Karpas-422 (cell line): Measurements from ENCODE around the gene MILR1. TPM values are rescaled to one million over a fixed set of nuclear protein-coding genes. Genes with fewer than 3 reads are reported as not detected.
"Not testable (repeated sequence)": the region's sequence is repeated elsewhere in the genome, so short reads cannot be mapped to it uniquely, and the experiment has no call there.

ENCODE experiments used
- DNase-seq: peaks from one replicate; pipeline ENCODE4 v3.0.0-alpha.2; 2015
- H2AFZ ChIP-seq: fragments of 200-600 bp; sonication (generic); 2 replicates; pipeline ENCODE4 v1.6.1; 2014; ENCODE audit warnings: antibody characterized with exemption, low read length, mixed read lengths
- H3K27ac ChIP-seq: fragments of 200-600 bp; sonication (generic); 2 replicates; pipeline ENCODE4 v1.5.1; 2014; ENCODE audit warnings: mild to moderate bottlenecking, low read length, moderate library complexity
- H3K27me3 ChIP-seq: fragments of 200-600 bp; sonication (generic); 2 replicates; pipeline ENCODE4 v1.6.1; 2014; ENCODE audit warnings: low read length, mixed read lengths
- H3K36me3 ChIP-seq: fragments of 200-600 bp; sonication (generic); 2 replicates; pipeline ENCODE4 v1.6.1; 2014; ENCODE audit warnings: low read length, mixed read lengths; ENCODE audit not compliant: insufficient read depth
- H3K4me1 ChIP-seq: fragments of 200-600 bp; sonication (generic); 2 replicates; pipeline ENCODE4 v1.6.1; 2014; ENCODE audit warnings: mild to moderate bottlenecking, low read length, mixed read lengths
- H3K4me2 ChIP-seq: fragments of 200-600 bp; sonication (generic); 2 replicates; pipeline ENCODE4 v1.6.1; 2014; ENCODE audit warnings: low read length, low read depth, mild to moderate bottlenecking; ENCODE audit not compliant: poor library complexity, severe bottlenecking
- H3K4me3 ChIP-seq: fragments of 200-600 bp; sonication (generic); 2 replicates; pipeline ENCODE4 v1.5.1; 2014; ENCODE audit warnings: mild to moderate bottlenecking, antibody characterized with exemption, low read length, mixed read lengths
- H3K79me2 ChIP-seq: fragments of 200-600 bp; sonication (generic); 2 replicates; pipeline ENCODE4 v1.6.1; 2014; ENCODE audit warnings: mild to moderate bottlenecking, low read length, mixed read lengths
- H3K9ac ChIP-seq: fragments of 200-600 bp; sonication (generic); 2 replicates; pipeline ENCODE4 v1.6.0; 2014; ENCODE audit warnings: low read length
- H3K9me2 ChIP-seq: fragments of 200-600 bp; sonication (generic), shearing (Covaris generic); replicated peaks from 2 replicates; pipeline ENCODE4 v1.6.0; 2014; ENCODE audit warnings: mild to moderate bottlenecking, low read length, moderate library complexity; ENCODE audit not compliant: insufficient read depth
- H3K9me3 ChIP-seq: fragments of 300-700, 200-600 bp; sonication (generic); 2 replicates; pipeline ENCODE4 v1.6.1; 2014; ENCODE audit warnings: low read length, mixed read lengths
- H4K20me1 ChIP-seq: fragments of 200-600 bp; sonication (generic); 2 replicates; pipeline ENCODE4 v1.6.1; 2014; ENCODE audit warnings: mild to moderate bottlenecking, antibody characterized with exemption, low read length, low read depth; ENCODE audit not compliant: insufficient read depth
- total RNA-seq: library from RNA; depleted of rRNA; stranded (reverse); fragments of >200 nt; shearing (Covaris generic); gene quantifications from 2 replicates; pipeline ENCODE4 v1.2.3, GENCODE V29; 2014; ENCODE audit warnings: low replicate concordance

MILR1 gene
- total RNA-seq, 1 experiment from 2014 or later = 156 TPM

DNA sequence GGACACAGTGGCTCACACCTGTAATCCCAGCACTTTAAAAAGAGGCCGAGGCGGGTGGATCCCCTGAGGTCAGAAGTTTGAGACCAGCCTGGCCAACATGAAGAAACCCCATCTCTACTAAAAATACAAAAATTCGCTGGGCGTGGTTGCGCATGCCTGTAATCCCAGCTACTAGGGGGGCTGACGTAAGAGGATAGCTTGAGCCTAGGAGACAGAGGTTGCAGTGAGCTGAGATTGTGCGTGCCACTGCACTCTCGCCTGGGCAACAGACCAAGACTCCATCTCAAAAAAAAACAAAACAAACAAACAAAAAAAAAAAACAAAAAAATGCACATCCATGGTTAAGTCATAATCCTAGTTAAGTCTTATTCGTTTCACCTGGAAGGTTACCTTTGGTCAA is 26.8 kb upstream of the MILR1 start:
- H3K9me3 ChIP-seq, H3K9me2 ChIP-seq, H3K4me3 ChIP-seq, H3K9ac ChIP-seq, H3K4me1 ChIP-seq, H2AFZ ChIP-seq, H4K20me1 ChIP-seq, H3K27ac ChIP-seq, H3K36me3 ChIP-seq, DNase-seq, H3K4me2 ChIP-seq, H3K79me2 ChIP-seq, H3K27me3 ChIP-seq: not testable (repeated sequence)

DNA sequence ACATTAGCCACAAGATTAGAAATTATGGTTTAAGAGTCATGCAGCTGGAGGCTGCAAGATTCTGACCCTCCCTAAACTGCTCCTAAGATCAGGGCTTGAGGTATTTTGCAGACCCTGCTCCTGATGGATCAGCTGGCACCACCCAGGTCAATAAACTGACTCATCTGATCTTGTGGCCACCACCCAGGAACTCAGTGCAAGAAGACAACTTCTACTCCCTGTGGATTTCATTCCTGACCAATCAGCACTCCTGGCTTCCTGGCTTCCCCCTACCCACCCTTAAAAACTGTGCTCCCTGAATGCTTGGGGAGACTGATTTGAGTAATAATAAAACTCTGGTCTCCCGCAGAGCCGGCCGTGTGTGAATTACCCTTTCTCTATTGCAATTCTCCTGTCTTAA is 25.0 kb upstream of the MILR1 start:
- no peaks in the 10 kb centered on the region for H3K4me1 ChIP-seq
- H3K36me3 ChIP-seq = no peaks in the 10 kb centered on the region
- H3K27me3 ChIP-seq = no peaks in the 10 kb centered on the region
- no peaks in the 10 kb centered on the region for H3K9me3 ChIP-seq
- H3K27ac ChIP-seq = no peak overlapping the region
- no peak overlapping the region for H3K9ac ChIP-seq
- H3K4me3 ChIP-seq = no peak overlapping the region
- H2AFZ ChIP-seq = no peak overlapping the region
- no peak for DNase-seq
- H4K20me1 ChIP-seq = no peaks in the 10 kb centered on the region
- no peak overlapping the region for H3K4me2 ChIP-seq
- no peaks in the 10 kb centered on the region for H3K9me2 ChIP-seq
- no peaks in the 10 kb centered on the region for H3K79me2 ChIP-seq

DNA sequence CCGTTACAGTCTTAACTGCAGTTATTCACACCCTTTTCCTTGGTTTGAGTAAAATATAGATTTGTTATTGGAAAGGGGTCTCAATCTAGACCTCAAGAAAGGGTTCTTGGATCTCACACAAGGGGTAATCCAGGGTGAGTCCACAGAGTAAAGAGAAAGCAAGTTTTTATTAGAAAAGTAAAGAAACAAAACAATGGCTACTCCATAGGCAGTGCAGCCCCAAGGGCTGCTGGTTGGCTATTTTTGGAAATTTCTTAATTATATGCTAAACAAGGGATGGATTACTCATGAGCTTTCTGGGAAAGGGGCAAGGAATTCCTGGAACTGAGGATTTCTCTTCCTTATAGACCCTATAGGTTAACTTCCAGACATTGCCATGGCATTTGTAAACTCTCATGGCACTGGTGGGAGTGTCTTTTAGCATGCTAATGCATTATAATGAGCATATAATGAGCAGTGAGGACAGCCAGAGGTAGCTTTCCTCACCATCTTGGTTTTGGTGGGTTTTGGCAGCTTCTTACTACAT is 24.5 kb upstream of the MILR1 start:
- Histone ChIP-seq H3K79me2 (no peaks in the 10 kb centered on the region), H3K4me3 (no peak overlapping the region), H2AFZ (no peak overlapping the region), H4K20me1 (no peaks in the 10 kb centered on the region), H3K27me3 (no peaks in the 10 kb centered on the region), H3K9me3 (no peaks in the 10 kb centered on the region), H3K9ac (no peak overlapping the region), H3K4me2 (no peak overlapping the region), H3K27ac (no peak overlapping the region), H3K9me2 (no peaks in the 10 kb centered on the region), H3K36me3 (no peaks in the 10 kb centered on the region), H3K4me1 (no peaks in the 10 kb centered on the region)
- DNase-seq = no peak

DNA sequence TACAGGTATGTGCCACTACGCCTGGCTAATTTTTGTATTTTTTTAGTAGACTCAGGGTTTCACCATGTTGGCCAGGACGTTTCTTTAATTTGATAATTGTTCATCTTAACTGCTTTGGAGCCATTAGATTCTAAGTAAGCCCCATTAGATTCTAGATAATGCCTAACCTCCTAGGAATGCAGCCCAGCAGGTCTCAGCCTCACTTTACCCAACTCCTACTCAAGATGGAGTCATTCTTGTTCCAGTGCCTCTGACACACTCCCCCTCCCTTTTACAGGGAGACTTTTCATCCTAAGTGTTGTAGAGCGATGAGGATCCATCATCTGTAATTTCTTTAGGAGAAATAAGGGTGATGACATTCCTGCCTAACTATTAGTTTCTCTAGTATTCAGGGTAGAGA is 23.7 kb upstream of the MILR1 start:
- H3K27ac ChIP-seq = no peak overlapping the region
- no peak overlapping the region for H3K9ac ChIP-seq
- no peaks in the 10 kb centered on the region for H4K20me1 ChIP-seq
- no peaks in the 10 kb centered on the region for H3K9me2 ChIP-seq
- H3K36me3 ChIP-seq = no peaks in the 10 kb centered on the region
- no peaks in the 10 kb centered on the region for H3K79me2 ChIP-seq
- no peak overlapping the region for H3K4me3 ChIP-seq
- H3K9me3 ChIP-seq = no peaks in the 10 kb centered on the region
- H3K4me1 ChIP-seq = no peaks in the 10 kb centered on the region
- H2AFZ ChIP-seq = no peak overlapping the region
- H3K27me3 ChIP-seq = no peaks in the 10 kb centered on the region
- H3K4me2 ChIP-seq = no peak overlapping the region
- no peak for DNase-seq

DNA sequence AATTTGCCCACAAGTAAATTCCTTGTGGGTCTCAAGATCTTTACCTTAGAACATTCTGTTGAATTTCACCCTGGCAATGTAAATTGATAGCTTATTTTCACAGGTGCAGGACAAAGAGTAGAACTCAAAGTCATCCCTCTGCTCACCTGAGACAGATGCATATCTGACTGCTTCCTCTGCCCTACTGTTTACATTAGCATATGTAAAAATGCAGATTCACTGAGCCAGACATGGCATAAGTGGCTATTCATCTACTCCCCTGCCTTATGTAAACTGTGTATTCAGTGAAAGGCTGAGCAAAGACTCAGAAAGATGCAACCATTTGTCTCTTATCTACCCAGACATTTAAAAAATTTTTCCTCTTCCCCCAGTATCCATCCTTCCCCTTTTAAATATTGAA is 22.3 kb upstream of the MILR1 start:
- Histone ChIP-seq H3K27ac (no peak overlapping the region), H4K20me1 (no peaks in the 10 kb centered on the region), H3K79me2 (no peaks in the 10 kb centered on the region), H3K9me2 (no peaks in the 10 kb centered on the region), H3K4me3 (no peak overlapping the region), H3K36me3 (no peaks in the 10 kb centered on the region), H3K27me3 (no peaks in the 10 kb centered on the region), H3K9ac (no peak overlapping the region), H3K4me1 (no peaks in the 10 kb centered on the region), H2AFZ (no peak overlapping the region), H3K4me2 (no peak overlapping the region), H3K9me3 (no peaks in the 10 kb centered on the region)
- no peak for DNase-seq

DNA sequence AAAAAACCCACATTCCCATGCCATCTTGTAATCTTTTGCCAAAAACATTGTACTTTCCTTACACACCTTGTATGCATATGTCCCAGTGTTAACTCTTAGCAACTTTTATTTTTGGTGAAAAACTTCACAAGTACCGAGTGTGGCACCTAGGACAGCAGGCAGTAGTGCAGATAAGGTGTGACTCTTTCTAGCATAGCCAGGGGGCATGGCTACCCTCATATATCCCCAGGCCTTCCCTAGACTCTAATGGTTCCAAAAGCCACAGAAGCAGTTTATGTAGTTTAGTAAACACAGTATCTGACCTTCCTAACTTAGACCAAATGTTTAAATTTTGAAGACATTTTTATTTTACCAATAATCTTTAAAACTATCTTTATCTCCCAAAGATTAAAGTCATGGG is 20.5 kb upstream of the MILR1 start:
- no peaks in the 10 kb centered on the region for H3K4me1 ChIP-seq
- no peaks in the 10 kb centered on the region for H3K79me2 ChIP-seq
- H2AFZ ChIP-seq = no peak overlapping the region
- H3K4me3 ChIP-seq = no peak overlapping the region
- H3K9me2 ChIP-seq = no peaks in the 10 kb centered on the region
- no peaks in the 10 kb centered on the region for H3K9me3 ChIP-seq
- H3K9ac ChIP-seq = no peak overlapping the region
- no peaks in the 10 kb centered on the region for H3K27me3 ChIP-seq
- no peaks in the 10 kb centered on the region for H4K20me1 ChIP-seq
- DNase-seq = no peak
- no peaks in the 10 kb centered on the region for H3K36me3 ChIP-seq
- no peak overlapping the region for H3K27ac ChIP-seq
- H3K4me2 ChIP-seq = no peak overlapping the region

DNA sequence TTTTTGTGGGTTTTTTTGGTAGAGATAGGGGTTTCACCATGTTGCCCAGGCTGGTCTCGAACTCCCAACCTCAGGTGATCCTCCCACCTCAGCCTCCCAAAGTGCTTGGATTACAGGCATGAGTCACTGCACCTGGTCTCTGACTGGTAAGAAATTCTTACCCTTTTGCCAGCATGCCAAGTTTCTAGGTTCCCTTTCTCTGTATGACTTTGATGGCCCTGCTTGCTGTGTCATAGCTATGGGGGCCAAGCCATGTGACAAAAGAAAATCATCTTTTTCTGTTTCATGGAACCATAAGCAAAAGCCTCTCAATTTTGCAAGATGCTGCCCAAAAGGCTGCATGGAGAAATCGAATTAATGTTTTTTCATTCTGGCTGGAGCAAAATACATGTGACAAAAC is 18.9 kb upstream of the MILR1 start:
- not testable (repeated sequence) for H3K27me3 ChIP-seq, H3K27ac ChIP-seq, H3K9me2 ChIP-seq, H3K9ac ChIP-seq, H3K9me3 ChIP-seq, H3K4me2 ChIP-seq, H2AFZ ChIP-seq, H3K4me1 ChIP-seq, H3K79me2 ChIP-seq, H3K36me3 ChIP-seq, H4K20me1 ChIP-seq, H3K4me3 ChIP-seq, DNase-seq

DNA sequence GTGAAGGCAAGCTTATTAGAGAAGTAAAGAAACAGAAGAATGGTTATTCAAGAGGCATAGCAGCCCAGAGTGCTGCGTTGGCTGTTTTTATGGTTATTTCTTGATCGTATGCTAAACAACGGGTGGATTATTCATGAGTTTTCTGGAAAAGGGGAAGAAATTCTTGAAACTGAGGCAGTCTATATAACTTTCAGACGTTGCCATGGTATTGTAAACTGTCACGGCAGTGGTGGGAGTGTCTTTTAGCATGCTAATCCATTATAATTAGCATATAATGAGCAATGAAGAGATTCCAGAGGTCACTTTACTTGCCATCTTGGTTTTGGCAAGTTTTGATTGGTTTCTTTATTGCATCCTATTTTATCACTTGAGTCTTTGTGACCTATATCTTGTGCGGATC is 17.4 kb upstream of the MILR1 start:
- Histone ChIP-seq H3K27ac (no peak overlapping the region), H3K9me3 (peaks cover 4% of the 10 kb centered on the region; the same call in 1 of the 2 replicates), H3K27me3 (no peaks in the 10 kb centered on the region), H3K9ac (no peak overlapping the region), H3K4me2 (no peak overlapping the region), H4K20me1 (no peaks in the 10 kb centered on the region), H3K9me2 (no peaks in the 10 kb centered on the region), H3K4me3 (no peak overlapping the region), H3K79me2 (no peaks in the 10 kb centered on the region), H2AFZ (no peak overlapping the region), H3K36me3 (no peaks in the 10 kb centered on the region), H3K4me1 (no peaks in the 10 kb centered on the region)
- DNase-seq = no peak

DNA sequence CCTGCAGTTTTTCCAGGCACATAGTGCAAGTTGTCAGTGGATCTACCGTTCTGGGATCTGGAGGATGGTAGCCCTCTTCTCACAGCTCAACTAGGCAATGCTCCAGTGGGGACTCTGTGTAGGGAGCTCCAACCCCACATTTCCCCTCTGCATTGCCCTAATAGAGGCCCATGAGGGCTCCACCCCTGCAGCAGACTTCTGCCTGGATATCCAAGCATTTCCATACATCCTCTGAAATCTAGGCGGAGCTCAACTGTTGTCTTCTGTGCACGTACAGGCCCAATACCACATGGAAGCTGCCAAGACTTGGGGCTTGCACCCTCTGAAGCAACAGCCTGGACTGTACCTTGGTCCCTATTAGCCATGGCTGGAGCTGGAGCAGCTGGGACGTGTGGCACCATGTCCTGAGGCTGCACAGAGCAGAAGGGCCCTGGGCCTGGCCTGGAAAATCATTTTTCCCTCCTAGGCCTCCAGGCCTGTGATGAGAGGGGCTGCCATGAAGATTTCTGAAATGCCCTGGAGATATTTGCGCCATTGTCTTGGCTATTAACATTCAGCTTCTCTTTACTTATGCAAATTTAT is 10.9 kb upstream of the MILR1 start:
- DNase-seq = no peak
- H3K4me1 ChIP-seq = no peaks in the 10 kb centered on the region
- no peaks in the 10 kb centered on the region for H3K79me2 ChIP-seq
- H3K4me2 ChIP-seq = no peak overlapping the region
- no peak overlapping the region for H3K27ac ChIP-seq
- H3K9me3 ChIP-seq = peaks cover 18% of the 10 kb centered on the region; the same call in 1 of the 2 replicates
- H3K9me2 ChIP-seq = no peaks in the 10 kb centered on the region
- no peak overlapping the region for H3K9ac ChIP-seq
- no peaks in the 10 kb centered on the region for H4K20me1 ChIP-seq
- H3K27me3 ChIP-seq = no peaks in the 10 kb centered on the region
- no peak overlapping the region for H2AFZ ChIP-seq
- no peaks in the 10 kb centered on the region for H3K36me3 ChIP-seq
- H3K4me3 ChIP-seq = no peak overlapping the region
